OCI-LY7 (cell line): ENCODE data around the gene EYS. TPM values are rescaled to one million over a fixed set of nuclear protein-coding genes. Genes with fewer than 3 reads are reported as not detected.

Experiments used
- BruUV-seq: library from RNA; stranded (reverse); fragments of 400-500 nt; replicated peaks from 2 replicates; lab custom pipeline; 2021; lab: Mats Ljungman, UMichigan
- CTCF ChIA-PET: fragments of 300-600 bp; sonication (Branson Sonifier 250); formaldehyde crosslinking; loops from one replicate; lab custom pipeline; 2022; ENCODE audit warnings: antibody characterized with exemption; ENCODE audit not compliant: unreplicated experiment; lab: Charles Lee
- POLR2A ChIA-PET: fragments of 300-600 bp; sonication (Branson Sonifier 250); formaldehyde crosslinking; loops from one replicate; lab custom pipeline; 2022; ENCODE audit warnings: antibody characterized with exemption; lab: Charles Lee
- DNase-seq: peaks from one replicate; pipeline ENCODE4 v3.0.0-alpha.2; 2015; ENCODE audit warnings: low spot score
- H2AFZ ChIP-seq: fragments of 200-600 bp; sonication (generic), shearing (Covaris generic); 2 replicates; pipeline ENCODE4 v1.6.1; 2014; ENCODE audit warnings: mild to moderate bottlenecking, antibody characterized with exemption, low read length, moderate library complexity
- H3K27ac ChIP-seq: fragments of 200-600 bp; sonication (generic); 2 replicates; pipeline ENCODE4 v1.5.1; 2014; ENCODE audit warnings: mixed run types, low read depth, mild to moderate bottlenecking, moderate library complexity, low read length, inconsistent platforms; ENCODE audit not compliant: poor library complexity, severe bottlenecking
- H3K36me3 ChIP-seq: fragments of 200-600 bp; sonication (generic); 2 replicates; pipeline ENCODE4 v1.6.1; 2014; ENCODE audit warnings: mild to moderate bottlenecking, antibody characterized with exemption, low read length, moderate library complexity, mixed read lengths; ENCODE audit not compliant: insufficient read depth
- H3K4me1 ChIP-seq: fragments of 200-600 bp; sonication (generic); 2 replicates; pipeline ENCODE4 v1.5.1; 2014; ENCODE audit warnings: mild to moderate bottlenecking, low read length; ENCODE audit not compliant: insufficient read depth, poor library complexity, severe bottlenecking
- H3K4me2 ChIP-seq: fragments of 200-600 bp; sonication (generic); 2 replicates; pipeline ENCODE4 v1.6.1; 2014; ENCODE audit warnings: mild to moderate bottlenecking, low read length
- H3K4me3 ChIP-seq: fragments of 200-600 bp; sonication (generic); 2 replicates; pipeline ENCODE4 v1.5.1; 2014; ENCODE audit warnings: mild to moderate bottlenecking, low read depth, low read length; ENCODE audit not compliant: poor library complexity, severe bottlenecking
- H3K79me2 ChIP-seq: fragments of 200-600 bp; sonication (generic); 2 replicates; pipeline ENCODE4 v1.6.1; 2016; ENCODE audit warnings: low read depth, mild to moderate bottlenecking, low read length, moderate library complexity, mixed read lengths; ENCODE audit not compliant: insufficient read depth
- H3K9me2 ChIP-seq: fragments of 200-600 bp; sonication (generic); 2 replicates; pipeline ENCODE4 v1.6.1; 2016; ENCODE audit warnings: mild to moderate bottlenecking, low read length, mixed read lengths; ENCODE audit not compliant: insufficient read depth
- H3K9me3 ChIP-seq: fragments of 200-600 bp; sonication (generic); 2 replicates; pipeline ENCODE4 v1.6.1; 2014; ENCODE audit warnings: mild to moderate bottlenecking, mixed run types, low read length, mixed read lengths
- H4K20me1 ChIP-seq: fragments of 200-600 bp; sonication (generic); 2 replicates; pipeline ENCODE4 v1.6.1; 2014; ENCODE audit warnings: mild to moderate bottlenecking, antibody characterized with exemption, low read length, moderate library complexity, mixed read lengths; ENCODE audit not compliant: insufficient read depth
- CTCF ChIP-seq: fragments of 200-600 bp; sonication (generic); conservative IDR thresholded peaks from 2 replicates; pipeline ENCODE4 v1.5.1; 2014; ENCODE audit warnings: mild to moderate bottlenecking, antibody characterized with exemption, low read length, moderate library complexity, mixed read lengths
- EZH2phosphoT487 ChIP-seq: fragments of 200-600 bp; sonication (generic); IDR thresholded peaks from 2 replicates; pipeline ENCODE4 v1.6.1; 2018; ENCODE audit warnings: low read depth, borderline replicate concordance, mild to moderate bottlenecking, mixed run types, antibody characterized with exemption, low read length, moderate library complexity, mixed read lengths
- intact Hi-C: fragments of 100-400 bp; cut with micrococcal nuclease; formaldehyde crosslinking; loops from one replicate; pipeline ENCODE4 v1.10.0; 2022; ENCODE audit not compliant: unreplicated experiment
- total RNA-seq, 2 experiments: library from RNA; depleted of rRNA in 1 of 2; stranded (reverse); fragments of >200 nt in 1 of 2; shearing (Covaris generic) in 1 of 2; gene quantifications; 2 replicates each; pipeline ENCODE4 v1.2.3, GENCODE V29; 2014 to 2022

The EYS gene
- total RNA-seq, 2 experiments from 2014 or later: not detected

GRCh38 chr6:64848467-64848866, 858.6 kb downstream of the EYS start:
- Histone ChIP-seq H3K4me2 (no peak overlapping the region), H3K9me2 (no peaks in the 10 kb centered on the region), H4K20me1 (no peaks in the 10 kb centered on the region), H3K4me3 (no peak overlapping the region), H3K79me2 (no peaks in the 10 kb centered on the region), H3K4me1 (no peaks in the 10 kb centered on the region), H3K36me3 (no peaks in the 10 kb centered on the region), H3K9me3 (no peaks in the 10 kb centered on the region), H3K27ac (no peak overlapping the region), H2AFZ (no peak overlapping the region)
- POLR2A ChIA-PET: no interaction called here
- CTCF ChIA-PET: no interaction called here
- BruUV-seq: no TSS peak
- DNase-seq: no peak
- no peak for TF ChIP-seq CTCF
- TF ChIP-seq EZH2phosphoT487: no peak
- intact Hi-C loops: no loop called here

DNA sequence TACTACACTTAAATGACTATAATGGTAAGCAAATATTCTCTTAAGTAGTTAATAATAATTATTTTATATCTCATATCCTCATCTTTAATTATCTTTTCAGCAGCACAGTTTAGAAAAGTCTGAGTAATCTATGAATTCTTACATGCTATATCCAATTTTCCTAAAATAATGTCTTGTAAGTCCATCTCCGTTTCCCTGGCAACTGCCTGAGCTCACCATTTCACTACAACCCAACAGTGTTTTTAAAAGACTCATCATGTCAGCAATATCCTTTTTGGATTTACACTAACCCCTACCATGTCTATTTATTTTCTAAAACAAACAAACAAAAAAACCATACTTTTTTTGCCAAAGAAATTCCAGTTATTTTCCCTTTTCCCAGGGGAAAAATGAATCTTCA, 859.6 kb downstream of the EYS start:
- Histone ChIP-seq H3K9me2 (no peaks in the 10 kb centered on the region), H3K79me2 (no peaks in the 10 kb centered on the region), H3K4me1 (no peaks in the 10 kb centered on the region), H3K4me3 (no peak overlapping the region), H3K4me2 (no peak overlapping the region), H4K20me1 (no peaks in the 10 kb centered on the region), H2AFZ (no peak overlapping the region), H3K9me3 (no peaks in the 10 kb centered on the region), H3K27ac (no peak overlapping the region), H3K36me3 (no peaks in the 10 kb centered on the region)
- DNase-seq: no peak
- POLR2A ChIA-PET: no interaction called here
- intact Hi-C loops: no loop called here
- BruUV-seq: no TSS peak
- TF ChIP-seq EZH2phosphoT487 (no peak), CTCF (no peak)
- CTCF ChIA-PET: no interaction called here

DNA sequence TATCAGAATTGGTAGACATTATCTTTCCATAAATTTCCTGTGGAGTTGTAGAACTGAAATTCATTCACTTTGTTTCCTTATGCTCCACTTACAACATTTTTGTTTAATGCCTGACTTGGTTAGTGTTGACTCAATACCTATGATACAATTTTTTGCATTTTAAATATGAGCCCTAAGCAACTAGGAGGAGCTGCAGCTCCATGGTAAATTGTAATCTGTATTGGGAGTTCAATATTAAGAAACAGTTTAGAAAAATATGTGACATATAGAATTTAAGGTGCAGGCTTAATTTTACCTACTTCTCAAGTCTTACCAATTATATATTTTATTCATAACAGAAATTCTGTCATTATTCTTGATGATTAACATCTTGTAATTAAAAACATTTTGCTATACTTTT, 868.3 kb downstream of the EYS start:
- Histone ChIP-seq H3K9me3 (no peaks in the 10 kb centered on the region), H4K20me1 (no peaks in the 10 kb centered on the region), H3K36me3 (no peaks in the 10 kb centered on the region), H3K27ac (no peak overlapping the region), H2AFZ (no peak overlapping the region), H3K4me3 (no peak overlapping the region), H3K79me2 (no peaks in the 10 kb centered on the region), H3K9me2 (no peaks in the 10 kb centered on the region), H3K4me2 (no peak overlapping the region), H3K4me1 (no peaks in the 10 kb centered on the region)
- no peak for DNase-seq
- CTCF ChIA-PET: no interaction called here
- intact Hi-C loops: no loop called here
- TF ChIP-seq EZH2phosphoT487: no peak
- no peak for TF ChIP-seq CTCF
- BruUV-seq: no TSS peak
- POLR2A ChIA-PET: no interaction called here
